Loucy (cell line): Measurements from ENCODE around the gene KCNMA1.

ENCODE experiments used
- H2AFZ ChIP-seq: fragments of 200-600 bp; sonication (generic); 2 replicates; pipeline ENCODE4 v1.6.0; 2016; ENCODE audit warnings: antibody characterized with exemption, mild to moderate bottlenecking, low read length, moderate library complexity
- H3F3A ChIP-seq: fragments of 200-600 bp; 2 replicates; pipeline ENCODE4 v1.6.0; 2016; ENCODE audit warnings: antibody characterized with exemption, low read depth, mild to moderate bottlenecking
- H3K27me3 ChIP-seq: fragments of 200-600 bp; sonication (generic); 2 replicates; pipeline ENCODE4 v1.6.1; 2014; ENCODE audit warnings: low read length, mild to moderate bottlenecking; ENCODE audit not compliant: insufficient read depth, poor library complexity, severe bottlenecking
- H3K36me3 ChIP-seq: fragments of 200-600 bp; sonication (generic); 2 replicates; pipeline ENCODE4 v1.6.1; 2016; ENCODE audit warnings: low read length; ENCODE audit not compliant: insufficient read depth
- H3K4me1 ChIP-seq: fragments of 200-600 bp; sonication (generic); 2 replicates; pipeline ENCODE4 v1.5.1; 2014; ENCODE audit warnings: low read length, mild to moderate bottlenecking; ENCODE audit not compliant: insufficient read depth, poor library complexity, severe bottlenecking
- H3K4me2 ChIP-seq: fragments of 200-600 bp; sonication (generic); 2 replicates; pipeline ENCODE4 v1.6.0; 2014; ENCODE audit warnings: antibody characterized with exemption, low read length, low read depth, mild to moderate bottlenecking; ENCODE audit not compliant: poor library complexity, severe bottlenecking
- H3K4me3 ChIP-seq: fragments of 200-600 bp; sonication (generic); 2 replicates; pipeline ENCODE4 v1.5.1; 2014; ENCODE audit warnings: low read length, mild to moderate bottlenecking, mixed read lengths; ENCODE audit not compliant: poor library complexity, severe bottlenecking
- H3K79me2 ChIP-seq: fragments of 200-600 bp; sonication (generic); 2 replicates; pipeline ENCODE4 v1.6.1; 2014; ENCODE audit warnings: low read length; ENCODE audit not compliant: insufficient read depth
- H3K9ac ChIP-seq: fragments of 200-600 bp; sonication (generic); 2 replicates; pipeline ENCODE4 v1.6.0; 2014; ENCODE audit warnings: mild to moderate bottlenecking, low read depth, low read length, moderate library complexity; ENCODE audit not compliant: poor library complexity, severe bottlenecking
- H3K9me2 ChIP-seq: fragments of 200-600 bp; sonication (generic); replicated peaks from 2 replicates; pipeline ENCODE4 v1.6.1; 2016; ENCODE audit warnings: low read depth, low read length, mixed read lengths
- H3K9me3 ChIP-seq: fragments of 200-600 bp; sonication (generic); 2 replicates; pipeline ENCODE4 v1.6.1; 2014; ENCODE audit warnings: mild to moderate bottlenecking, antibody characterized with exemption, low read length, low read depth; ENCODE audit not compliant: insufficient read depth
- H4K20me1 ChIP-seq: fragments of 200-600 bp; sonication (generic); 2 replicates; pipeline ENCODE4 v1.6.0; 2014; ENCODE audit warnings: antibody characterized with exemption, low read length, mild to moderate bottlenecking; ENCODE audit not compliant: insufficient read depth, poor library complexity, severe bottlenecking
- CTCF ChIP-seq: fragments of 200-600 bp; sonication (generic); conservative IDR thresholded peaks from 2 replicates; pipeline ENCODE4 v1.5.1; 2014; ENCODE audit warnings: mild to moderate bottlenecking, antibody characterized with exemption, low read length
- EZH2phosphoT487 ChIP-seq: fragments of 200-600 bp; IDR thresholded peaks from 2 replicates; pipeline ENCODE4 v1.6.1; 2018; ENCODE audit warnings: antibody characterized with exemption, mild to moderate bottlenecking, moderate library complexity, borderline replicate concordance

Gene KCNMA1

GRCh38 chr10:76916536-76916935 is 721.1 kb downstream of the KCNMA1 start:
- Histone ChIP-seq H4K20me1 (no peaks in the 10 kb centered on the region), H3K79me2 (no peaks in the 10 kb centered on the region), H3K9me2 (no peaks in the 10 kb centered on the region), H3K9ac (no peak overlapping the region), H3K36me3 (no peaks in the 10 kb centered on the region), H3K4me3 (no peak overlapping the region), H3K4me1 (no peaks in the 10 kb centered on the region), H2AFZ (no peak overlapping the region), H3K27me3 (no peaks in the 10 kb centered on the region), H3F3A (no peaks in the 10 kb centered on the region), H3K9me3 (no peaks in the 10 kb centered on the region), H3K4me2 (no peak overlapping the region)
- TF ChIP-seq EZH2phosphoT487, result no peak
- TF ChIP-seq CTCF, result no peak

- Histone ChIP-seq H3F3A (no peaks in the 10 kb centered on the region), H3K9me3 (no peaks in the 10 kb centered on the region), H3K4me1 (no peaks in the 10 kb centered on the region), H3K9me2 (no peaks in the 10 kb centered on the region), H3K4me3 (no peak overlapping the region), H3K9ac (no peak overlapping the region), H3K36me3 (no peaks in the 10 kb centered on the region), H4K20me1 (no peaks in the 10 kb centered on the region), H3K27me3 (no peaks in the 10 kb centered on the region), H3K79me2 (no peaks in the 10 kb centered on the region), H2AFZ (no peak overlapping the region), H3K4me2 (no peak overlapping the region)
- TF ChIP-seq CTCF (no peak), EZH2phosphoT487 (no peak)
Measured at GRCh38 chr10:76915316-76915715, 722.3 kb downstream of the KCNMA1 start.

- no peak overlapping the region for H3K4me2 ChIP-seq
- H3K4me3 ChIP-seq, result no peak overlapping the region
- no peaks in the 10 kb centered on the region for H3K27me3 ChIP-seq
- H3K9me2 ChIP-seq, result no peaks in the 10 kb centered on the region
- H2AFZ ChIP-seq, result no peak overlapping the region
- no peaks in the 10 kb centered on the region for H3K79me2 ChIP-seq
- TF ChIP-seq CTCF (no peak), EZH2phosphoT487 (no peak)
- H4K20me1 ChIP-seq, result no peaks in the 10 kb centered on the region
- H3F3A ChIP-seq, result no peaks in the 10 kb centered on the region
- H3K36me3 ChIP-seq, result no peaks in the 10 kb centered on the region
- no peak overlapping the region for H3K9ac ChIP-seq
- no peaks in the 10 kb centered on the region for H3K4me1 ChIP-seq
- H3K9me3 ChIP-seq, result no peaks in the 10 kb centered on the region
Measured at GRCh38 chr10:76911184-76911583, 726.4 kb downstream of the KCNMA1 start.
